ENCODE measurements around the gene DLGAP4.
A peak's percentile ranks its signal among the peaks of the same experiment; 100 is the strongest.
"Not testable (repeated sequence)": the region's sequence is repeated elsewhere in the genome, so short reads cannot be mapped to it uniquely, and the experiment has no call there.

Gene DLGAP4

GRCh38 chr20:36454698-36455427 lies 148.7 kb downstream of the DLGAP4 start:
- DNase-seq (ENCODE audit: low read depth): no peak

DNA sequence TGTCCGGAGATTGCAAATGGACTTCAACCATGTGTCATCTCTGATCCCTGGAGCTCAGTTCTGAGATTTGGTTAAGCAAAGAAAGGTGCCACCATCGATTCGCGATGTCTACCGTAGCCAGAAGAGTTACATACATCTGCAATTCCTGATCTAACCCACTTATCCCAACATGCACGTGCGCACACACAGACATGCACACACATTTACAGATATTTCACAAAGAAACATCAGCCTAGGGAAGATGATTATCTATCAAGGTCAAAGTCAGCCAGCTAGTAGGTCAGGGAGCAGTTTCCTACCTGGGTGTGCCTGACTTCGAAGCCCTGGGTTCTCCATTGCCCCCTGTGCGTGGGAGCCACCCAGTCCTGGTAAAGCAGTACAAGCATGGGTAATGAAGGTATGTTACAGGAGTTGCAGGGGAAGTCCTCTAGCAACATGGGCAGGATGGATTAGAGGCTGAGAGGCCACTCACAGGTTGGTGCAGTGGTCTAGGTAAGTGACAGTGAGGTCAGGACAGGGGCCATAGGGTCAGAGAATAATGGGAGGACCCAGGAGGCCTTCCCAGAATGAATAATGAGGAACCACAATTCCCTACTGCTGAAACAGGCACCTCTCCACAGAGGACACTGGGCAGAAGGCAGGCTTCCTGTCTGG lies 150.0 kb downstream of the DLGAP4 start:
- DNase-seq (ENCODE audit: low read depth): no peak

DNA sequence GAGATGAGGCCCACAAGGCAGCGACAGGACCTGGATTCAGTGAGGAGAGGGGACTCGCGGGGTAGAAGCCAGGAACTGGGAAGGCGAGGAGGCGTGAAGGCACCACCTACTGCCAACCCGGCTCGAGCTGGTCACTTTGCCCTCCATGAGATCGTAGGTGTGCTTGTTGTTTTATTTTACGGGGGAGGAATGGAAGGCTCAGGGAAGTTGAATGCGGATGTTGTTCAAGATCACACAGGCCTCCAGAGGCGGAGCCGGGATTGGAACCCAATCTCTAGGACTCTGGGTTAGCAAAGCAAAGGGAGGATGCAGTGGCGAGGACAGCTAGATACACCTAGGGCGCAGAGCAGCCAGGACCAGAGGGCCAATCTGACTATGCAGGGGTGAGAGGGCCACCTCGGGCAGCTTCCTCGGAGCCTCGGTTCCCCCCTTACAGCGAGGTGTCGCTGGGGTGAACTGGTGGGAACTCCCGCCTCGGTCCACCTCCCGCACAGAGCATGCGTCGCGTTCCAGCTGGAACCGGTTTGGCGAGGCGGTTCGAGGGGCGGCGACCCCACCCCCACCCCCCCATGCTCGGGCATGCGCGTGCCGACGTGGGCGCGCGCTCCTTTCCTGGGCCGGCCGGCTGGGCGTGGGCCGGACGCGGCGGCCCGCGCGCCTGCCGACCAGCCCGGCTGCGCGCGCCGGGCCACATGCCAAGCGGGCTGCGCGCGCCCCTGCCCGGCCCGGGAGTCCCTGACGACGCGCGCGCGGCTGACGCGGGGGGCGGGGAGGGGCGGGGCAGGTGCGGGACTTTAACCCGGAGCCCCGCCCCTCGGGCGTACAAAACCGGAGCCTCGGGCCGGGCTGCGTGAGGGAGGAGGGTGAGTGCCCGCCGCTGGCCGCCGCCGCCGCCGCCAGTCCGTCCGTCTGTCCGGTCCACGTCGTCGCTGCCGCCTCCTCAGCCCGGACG lies 154.8 kb downstream of the DLGAP4 start:
- DNase-seq (ENCODE audit: low read depth): peak; percentile 90

GRCh38 chr20:36461600-36462439 lies 155.7 kb downstream of the DLGAP4 start:
- DNase-seq (ENCODE audit: low read depth): peak; percentile 27

DNA sequence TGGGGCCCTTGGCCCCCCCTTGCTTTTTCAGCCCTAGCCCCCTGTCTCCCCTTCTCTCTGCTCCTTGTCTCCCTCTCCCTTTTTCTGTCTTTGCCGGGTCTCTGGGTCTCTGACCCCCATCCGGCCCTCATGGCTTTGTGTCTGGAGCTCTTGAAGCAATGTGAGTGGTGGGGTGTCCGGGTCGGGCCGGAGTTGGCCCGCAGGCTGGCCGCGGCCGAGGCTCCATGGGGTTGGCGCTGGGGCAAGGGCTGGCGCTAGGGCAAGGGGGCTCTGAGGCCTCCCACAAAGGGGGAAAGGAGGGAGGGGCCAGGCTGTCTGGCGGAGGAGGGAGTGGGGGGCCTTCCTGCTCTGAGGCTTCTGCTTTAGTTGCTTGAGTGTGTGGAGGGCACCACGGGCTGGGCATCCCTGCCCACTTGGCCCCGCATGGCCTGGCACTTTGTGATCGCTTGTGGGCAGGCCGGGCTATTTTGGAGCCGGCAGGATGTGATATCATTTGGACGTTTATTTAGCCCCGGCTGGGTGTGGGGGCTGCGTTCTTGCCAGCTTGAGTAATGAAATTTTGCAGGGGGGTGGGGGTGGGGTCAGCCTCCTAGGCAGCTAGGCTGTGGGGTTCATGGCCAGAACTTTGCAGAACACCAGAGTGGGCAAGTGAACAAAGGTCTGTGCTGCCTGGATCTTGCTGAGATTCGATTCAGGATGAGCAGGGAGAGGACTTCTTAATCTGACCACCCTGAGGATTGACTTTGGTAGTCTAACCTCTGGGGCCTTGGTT lies 156.5 kb downstream of the DLGAP4 start:
- no peak for DNase-seq (ENCODE audit: low read depth)

- no peak for DNase-seq (ENCODE audit: low read depth)
Measured at GRCh38 chr20:36463212-36464061, 157.3 kb downstream of the DLGAP4 start.

GRCh38 chr20:36465109-36466080 lies 159.3 kb downstream of the DLGAP4 start:
- DNase-seq (ENCODE audit: low read depth): peak; percentile 46

DNA sequence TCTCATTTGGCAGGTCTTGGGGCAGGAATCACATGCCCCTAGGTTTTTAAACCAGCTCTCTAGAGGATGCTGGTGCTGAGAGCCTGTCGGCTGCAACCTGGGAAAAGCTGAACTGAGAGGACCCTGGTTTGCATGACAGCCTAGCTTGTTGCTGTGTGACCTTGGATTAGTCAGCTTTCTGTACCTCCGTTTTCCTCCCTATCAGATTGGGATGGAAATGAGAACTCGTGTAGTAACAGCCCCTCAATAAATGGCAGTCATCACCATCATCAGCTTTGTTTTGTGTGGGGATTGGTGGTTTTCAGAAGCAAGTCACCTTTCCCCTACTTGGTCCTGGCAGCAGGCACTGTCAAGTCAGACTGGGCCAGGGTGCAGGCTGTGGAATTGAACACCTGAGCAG lies 159.9 kb downstream of the DLGAP4 start:
- no peak for DNase-seq (ENCODE audit: low read depth)

DNA sequence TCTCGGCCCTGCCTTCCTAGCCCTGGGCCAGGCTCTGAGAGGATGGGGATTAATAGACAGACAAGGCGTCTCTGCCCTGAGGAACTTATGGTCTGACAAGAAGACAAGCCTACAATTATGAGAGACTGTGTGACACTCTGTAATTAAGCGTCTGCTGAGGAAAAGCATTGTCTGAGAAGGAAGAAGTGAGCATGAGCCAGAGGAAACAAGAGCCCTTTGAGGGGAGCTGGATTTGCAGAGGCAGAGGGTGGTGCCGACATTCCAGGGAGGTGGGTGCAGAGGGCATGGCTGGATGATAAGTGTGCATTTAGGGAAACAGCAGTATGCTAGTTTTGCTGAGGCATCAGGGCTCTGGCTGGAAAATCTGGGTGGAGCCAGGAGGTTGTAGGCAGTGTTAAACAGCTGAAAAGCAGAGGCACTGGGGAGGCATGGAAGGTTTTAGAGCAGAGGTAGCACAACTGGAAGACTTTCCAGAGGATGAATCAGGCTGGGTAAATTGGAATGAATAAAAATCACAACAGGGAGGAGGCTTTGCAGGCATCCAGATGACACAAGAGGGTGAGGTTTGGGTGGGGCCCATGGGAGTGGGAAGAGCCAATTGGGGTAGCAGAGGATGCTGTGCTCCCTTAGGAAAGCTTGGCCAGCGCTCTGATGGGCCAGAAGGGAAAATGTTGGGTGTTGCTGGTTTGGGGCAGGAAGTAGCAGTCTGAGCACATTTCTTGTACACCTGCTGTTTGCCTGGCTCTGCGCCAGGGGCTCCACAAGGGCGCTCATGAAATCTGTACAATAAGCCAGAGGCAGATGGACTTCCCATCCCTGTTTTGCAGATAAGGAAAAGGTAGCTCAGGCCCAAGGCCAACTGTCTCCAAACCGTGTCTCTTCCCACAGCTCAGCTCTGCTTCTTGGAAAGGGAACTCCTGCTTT lies 161.2 kb downstream of the DLGAP4 start:
- no peak for DNase-seq (ENCODE audit: low read depth)

- DNase-seq (ENCODE audit: low read depth): no peak
Measured at GRCh38 chr20:36468149-36469000, 162.2 kb downstream of the DLGAP4 start.

GRCh38 chr20:36469973-36470372 lies 163.8 kb downstream of the DLGAP4 start:
- no peak for DNase-seq (ENCODE audit: low read depth)

- no peak for DNase-seq (ENCODE audit: low read depth)
Measured at GRCh38 chr20:36471885-36472636, 165.9 kb downstream of the DLGAP4 start.

- DNase-seq (ENCODE audit: low read depth): no peak
Measured at GRCh38 chr20:36472637-36473090, 166.5 kb downstream of the DLGAP4 start.

- no peak for DNase-seq (ENCODE audit: low read depth)
Measured at GRCh38 chr20:36473164-36473563, 167.0 kb downstream of the DLGAP4 start.

DNA sequence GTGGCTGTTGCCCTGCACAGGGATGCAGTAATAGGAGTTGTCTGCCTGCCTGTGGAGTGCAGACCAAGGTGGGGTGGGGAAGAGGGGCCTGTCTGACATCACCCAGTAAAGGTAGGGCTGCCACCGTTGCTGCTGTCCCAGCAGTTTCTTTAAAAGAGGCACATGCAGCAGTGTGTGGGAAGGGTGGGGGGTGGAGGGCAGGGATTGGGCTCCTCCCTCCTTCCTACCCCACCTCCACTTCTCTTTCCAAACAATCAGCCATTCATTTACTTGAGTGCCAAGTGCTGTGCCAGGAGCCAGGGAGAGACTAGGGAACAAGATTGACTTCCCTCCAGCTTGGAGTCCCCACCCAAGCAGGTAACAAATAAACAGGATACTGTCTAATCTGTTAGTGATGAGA lies 168.4 kb downstream of the DLGAP4 start:
- DNase-seq (ENCODE audit: low read depth): no peak

GRCh38 chr20:36475054-36475453 lies 168.9 kb downstream of the DLGAP4 start:
- not testable (repeated sequence) for DNase-seq (ENCODE audit: low read depth)

Data from activated T-cell treated with anti-CD3 and anti-CD28 coated beads for 48 hours (primary cell).